Measurements from ENCODE around the gene KIRREL1.

The KIRREL1 gene

GRCh38 chr1:157959750-157960149, 33.7 kb upstream of the KIRREL1 start:
- Histone ChIP-seq H3K4me3 (ENCODE audit: low read depth in 1 of 2, low read length in 2 of 2) (no peak overlapping the region), H3K36me3 (ENCODE audit: insufficient read depth, low read length) (no peaks in the 10 kb centered on the region), H2AFZ (ENCODE audit: low read depth, low read length) (no peak overlapping the region), H3K9me3 (ENCODE audit: insufficient read depth, low read length, severe bottlenecking) (no peaks in the 10 kb centered on the region), H3K79me2 (ENCODE audit: insufficient read depth, low read length) (no peaks in the 10 kb centered on the region), H3K9ac (ENCODE audit: low read depth, low read length) (no peak overlapping the region), H3K4me1 (ENCODE audit: insufficient read depth, low read length) (no peaks in the 10 kb centered on the region), H3K4me2 (ENCODE audit: insufficient read depth, low read length) (no peak overlapping the region), H3K27ac (ENCODE audit: low read length) (no peak overlapping the region), H3K27me3 (ENCODE audit: insufficient read depth, low read length, poor library complexity) (peaks cover 45% of the 10 kb centered on the region), H4K20me1 (ENCODE audit: insufficient read depth, low read length) (no peaks in the 10 kb centered on the region)
- no peak for DNase-seq
- ATAC-seq (ENCODE audit: insufficient read depth, low read depth), result no peak
- TF ChIP-seq EZH2 (IDR thresholded peaks at IDR 0.05; ENCODE audit: borderline replicate concordance, low read depth, low read length, severe bottlenecking), result no peak
- TF ChIP-seq CTCF (IDR thresholded peaks at IDR 0.05; ENCODE audit: borderline replicate concordance, extremely low read depth, low read length, poor library complexity, severe bottlenecking), result no peak

DNA sequence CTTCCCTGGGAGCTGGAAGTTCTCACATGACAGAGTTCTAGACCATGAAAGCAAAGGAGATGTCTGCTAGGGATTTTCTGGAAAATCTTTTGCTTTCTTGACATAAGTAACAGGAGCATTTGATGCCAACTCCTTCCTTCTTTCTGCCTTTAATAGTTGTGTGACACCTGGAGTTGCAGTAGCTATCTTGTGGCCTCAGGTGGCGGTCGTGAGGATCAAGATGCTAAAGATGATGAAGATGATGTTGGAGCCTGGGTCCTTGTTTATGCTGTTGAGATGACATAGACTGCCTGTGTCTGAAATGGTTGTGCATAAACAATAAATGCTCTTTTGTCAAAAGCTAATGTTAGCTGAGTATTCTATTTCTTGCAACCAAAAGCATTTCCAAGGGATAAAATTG, 32.7 kb upstream of the KIRREL1 start:
- Histone ChIP-seq H2AFZ (ENCODE audit: low read depth, low read length) (no peak overlapping the region), H3K36me3 (ENCODE audit: insufficient read depth, low read length) (no peaks in the 10 kb centered on the region), H3K27me3 (ENCODE audit: insufficient read depth, low read length, poor library complexity) (peaks cover 45% of the 10 kb centered on the region), H4K20me1 (ENCODE audit: insufficient read depth, low read length) (no peaks in the 10 kb centered on the region), H3K79me2 (ENCODE audit: insufficient read depth, low read length) (no peaks in the 10 kb centered on the region), H3K9ac (ENCODE audit: low read depth, low read length) (no peak overlapping the region), H3K4me1 (ENCODE audit: insufficient read depth, low read length) (no peaks in the 10 kb centered on the region), H3K4me2 (ENCODE audit: insufficient read depth, low read length) (no peak overlapping the region), H3K4me3 (ENCODE audit: low read depth in 1 of 2, low read length in 2 of 2) (no peak overlapping the region), H3K9me3 (ENCODE audit: insufficient read depth, low read length, severe bottlenecking) (no peaks in the 10 kb centered on the region), H3K27ac (ENCODE audit: low read length) (no peak overlapping the region)
- DNase-seq (no peak), ATAC-seq (ENCODE audit: insufficient read depth, low read depth) (no peak)
- TF ChIP-seq CTCF (IDR thresholded peaks at IDR 0.05; ENCODE audit: borderline replicate concordance, extremely low read depth, low read length, poor library complexity, severe bottlenecking) (no peak), EZH2 (IDR thresholded peaks at IDR 0.05; ENCODE audit: borderline replicate concordance, low read depth, low read length, severe bottlenecking) (no peak)

- Histone ChIP-seq H3K27me3 (ENCODE audit: insufficient read depth, low read length, poor library complexity) (peaks cover 38% of the 10 kb centered on the region), H3K36me3 (ENCODE audit: insufficient read depth, low read length) (no peaks in the 10 kb centered on the region), H3K9me3 (ENCODE audit: insufficient read depth, low read length, severe bottlenecking) (no peaks in the 10 kb centered on the region), H3K4me1 (ENCODE audit: insufficient read depth, low read length) (no peaks in the 10 kb centered on the region), H3K4me2 (ENCODE audit: insufficient read depth, low read length) (no peak overlapping the region), H3K9ac (ENCODE audit: low read depth, low read length) (no peak overlapping the region), H2AFZ (ENCODE audit: low read depth, low read length) (no peak overlapping the region), H3K4me3 (ENCODE audit: low read depth in 1 of 2, low read length in 2 of 2) (no peak overlapping the region), H3K27ac (ENCODE audit: low read length) (no peak overlapping the region), H3K79me2 (ENCODE audit: insufficient read depth, low read length) (no peaks in the 10 kb centered on the region), H4K20me1 (ENCODE audit: insufficient read depth, low read length) (no peaks in the 10 kb centered on the region)
- ATAC-seq (ENCODE audit: insufficient read depth, low read depth) (no peak), DNase-seq (no peak)
- no peak for TF ChIP-seq CTCF (IDR thresholded peaks at IDR 0.05; ENCODE audit: borderline replicate concordance, extremely low read depth, low read length, poor library complexity, severe bottlenecking)
- TF ChIP-seq EZH2 (IDR thresholded peaks at IDR 0.05; ENCODE audit: borderline replicate concordance, low read depth, low read length, severe bottlenecking), result no peak
Observed at GRCh38 chr1:157961805-157962762, 31.4 kb upstream of the KIRREL1 start.
